Measurements from ENCODE around the gene USF1.

Gene USF1

DNA sequence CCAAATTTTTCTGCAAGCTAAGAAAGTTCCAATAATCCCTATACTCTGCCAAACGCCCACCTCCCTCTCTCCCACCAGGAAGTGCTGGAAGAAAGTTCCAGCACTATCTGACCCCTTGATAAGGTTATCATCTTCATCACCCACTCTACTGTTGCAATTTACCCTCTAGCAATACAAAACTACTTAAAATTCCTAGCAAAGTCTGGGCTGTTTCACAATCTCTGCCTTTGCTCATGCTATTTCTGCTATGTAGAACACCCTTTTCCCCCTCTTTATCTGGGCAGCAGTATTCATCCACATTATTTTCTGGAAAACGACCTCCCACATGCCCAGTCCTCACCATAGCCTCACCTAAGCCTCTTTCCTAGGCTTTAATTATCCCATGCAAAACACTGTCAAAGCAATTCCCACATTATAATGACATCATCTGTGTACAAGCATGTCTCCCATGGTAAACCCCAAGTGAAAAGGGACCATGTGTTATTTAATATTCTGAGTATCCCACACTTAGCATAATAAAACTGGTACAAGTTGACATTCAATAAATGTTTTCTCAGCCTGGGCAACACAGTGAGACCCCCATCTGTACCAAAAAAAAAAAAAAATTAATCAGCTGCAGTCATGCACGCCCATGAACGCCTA lies 36.8 kb downstream of the USF1 start:
- DNase-seq (ENCODE audit: low read depth in 2 of 2): peak; percentile 22 to 79
- TF ChIP-seq, protein P1, sequence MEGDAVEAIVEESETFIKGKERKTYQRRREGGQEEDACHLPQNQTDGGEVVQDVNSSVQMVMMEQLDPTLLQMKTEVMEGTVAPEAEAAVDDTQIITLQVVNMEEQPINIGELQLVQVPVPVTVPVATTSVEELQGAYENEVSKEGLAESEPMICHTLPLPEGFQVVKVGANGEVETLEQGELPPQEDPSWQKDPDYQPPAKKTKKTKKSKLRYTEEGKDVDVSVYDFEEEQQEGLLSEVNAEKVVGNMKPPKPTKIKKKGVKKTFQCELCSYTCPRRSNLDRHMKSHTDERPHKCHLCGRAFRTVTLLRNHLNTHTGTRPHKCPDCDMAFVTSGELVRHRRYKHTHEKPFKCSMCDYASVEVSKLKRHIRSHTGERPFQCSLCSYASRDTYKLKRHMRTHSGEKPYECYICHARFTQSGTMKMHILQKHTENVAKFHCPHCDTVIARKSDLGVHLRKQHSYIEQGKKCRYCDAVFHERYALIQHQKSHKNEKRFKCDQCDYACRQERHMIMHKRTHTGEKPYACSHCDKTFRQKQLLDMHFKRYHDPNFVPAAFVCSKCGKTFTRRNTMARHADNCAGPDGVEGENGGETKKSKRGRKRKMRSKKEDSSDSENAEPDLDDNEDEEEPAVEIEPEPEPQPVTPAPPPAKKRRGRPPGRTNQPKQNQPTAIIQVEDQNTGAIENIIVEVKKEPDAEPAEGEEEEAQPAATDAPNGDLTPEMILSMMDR (IDR thresholded peaks at IDR 0.05; ENCODE audit: low read depth, low read length): no peak
- no peak overlapping the region for H3K4me3 ChIP-seq (replicated peaks in 1 of 2; ENCODE audit: low read depth in 2 of 2, low read length in 2 of 2)

DNA sequence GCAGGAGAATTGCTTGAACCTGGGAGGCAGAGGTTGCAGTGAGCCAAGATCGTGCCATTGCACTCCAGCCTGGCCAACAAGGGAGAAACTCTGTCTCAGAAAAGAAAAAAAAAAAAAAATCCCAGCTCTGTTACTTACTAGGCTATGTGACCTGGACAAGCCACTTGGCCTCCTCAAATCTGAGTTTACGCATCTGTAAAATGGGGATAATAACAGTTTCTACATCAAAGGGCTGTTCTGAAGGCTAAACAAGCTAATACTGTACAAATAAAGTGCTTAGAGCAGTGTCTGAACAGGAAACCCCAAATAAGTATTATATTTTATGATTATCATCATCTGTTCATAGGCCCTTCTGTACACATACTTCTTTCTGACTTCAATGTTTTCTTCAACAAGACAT lies 38.4 kb downstream of the USF1 start:
- no peak overlapping the region for H3K4me3 ChIP-seq (replicated peaks in 1 of 2; ENCODE audit: low read depth in 2 of 2, low read length in 2 of 2)
- TF ChIP-seq, protein P1 (IDR thresholded peaks at IDR 0.05; ENCODE audit: low read depth, low read length): no peak
- no peak for DNase-seq (ENCODE audit: low read depth in 2 of 2)

DNA sequence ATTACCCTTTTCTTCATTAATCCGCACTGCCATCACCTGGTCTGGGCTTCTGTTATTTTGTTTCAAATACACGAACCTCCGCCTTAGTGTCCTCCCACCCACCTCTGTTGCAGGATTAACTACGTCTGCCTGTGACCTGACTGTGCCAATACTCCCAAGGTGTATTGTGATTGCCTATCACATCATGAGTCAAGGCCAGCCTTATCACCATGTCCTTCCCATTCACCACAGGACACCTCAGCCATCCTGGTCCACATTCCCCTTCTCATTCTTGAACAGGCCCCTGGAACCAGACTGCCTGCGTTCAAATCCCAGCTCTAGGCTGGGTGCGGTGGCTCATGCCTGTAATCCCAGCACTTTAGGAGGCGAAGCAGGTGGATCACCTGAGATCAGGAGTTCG lies 39.2 kb downstream of the USF1 start:
- DNase-seq (ENCODE audit: low read depth in 2 of 2): no peak
- TF ChIP-seq, protein P1 (IDR thresholded peaks at IDR 0.05; ENCODE audit: low read depth, low read length): no peak
- H3K4me3 ChIP-seq (replicated peaks in 1 of 2; ENCODE audit: low read depth in 2 of 2, low read length in 2 of 2): no peak overlapping the region

DNA sequence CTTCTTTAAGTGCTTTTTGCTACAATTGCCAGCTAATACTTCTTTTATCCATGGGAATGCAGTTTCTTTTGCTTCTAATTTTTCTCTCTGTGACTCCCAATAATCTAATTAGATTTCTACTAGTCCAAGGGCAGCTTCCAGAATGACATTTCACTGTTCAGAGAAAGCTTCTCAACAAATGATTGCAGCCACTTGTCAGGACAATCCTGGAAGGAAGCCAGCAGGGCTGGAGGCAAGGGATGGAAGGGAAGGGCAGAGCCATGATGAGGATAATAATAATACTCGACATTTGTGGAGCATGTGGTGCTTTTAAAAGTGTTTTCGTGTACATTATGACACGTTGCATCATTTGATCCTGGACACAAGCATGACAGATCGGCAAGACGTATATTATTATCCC lies 44.3 kb downstream of the USF1 start:
- DNase-seq (ENCODE audit: low read depth in 2 of 2): peak in 1 of 2 donors; percentile 26
- TF ChIP-seq, protein P1 (IDR thresholded peaks at IDR 0.05; ENCODE audit: low read depth, low read length): no peak
- H3K4me3 ChIP-seq (replicated peaks in 1 of 2; ENCODE audit: low read depth in 2 of 2, low read length in 2 of 2): no peak overlapping the region

DNA sequence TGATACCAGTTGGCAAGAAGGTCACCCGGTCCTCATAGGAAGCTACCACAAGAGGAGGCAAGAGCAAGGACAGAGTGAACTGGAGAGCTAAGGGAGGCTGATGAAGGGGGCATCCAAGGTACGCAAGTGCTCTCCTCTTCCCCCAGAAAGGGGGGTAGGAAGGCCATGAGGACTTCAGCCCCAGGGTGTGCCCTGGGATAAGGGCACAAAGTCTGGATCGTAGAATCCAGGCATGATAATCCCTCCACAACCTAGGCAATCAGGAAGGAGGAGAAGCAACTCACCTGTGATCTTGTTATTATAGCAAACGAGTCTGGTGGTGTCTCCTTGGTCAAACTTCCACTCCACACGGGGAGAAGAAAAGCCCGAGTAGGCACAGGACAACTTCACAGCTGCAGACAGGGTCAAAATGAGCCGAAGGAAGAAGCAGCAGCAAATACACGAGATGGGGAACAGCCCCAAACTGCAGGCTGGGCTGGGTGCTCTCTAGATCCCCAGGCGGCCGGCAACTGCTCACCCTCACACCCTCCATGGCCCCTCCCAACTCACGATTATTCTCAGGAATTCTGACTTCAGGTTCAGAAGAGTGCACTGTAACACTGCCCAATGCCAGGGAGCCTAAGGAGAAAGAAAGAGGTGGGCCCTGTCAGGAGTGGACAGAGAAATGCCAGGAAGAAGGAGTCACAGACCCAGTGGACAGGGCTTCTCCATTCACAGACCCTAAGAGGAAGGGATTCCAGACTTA lies 44.9 kb downstream of the USF1 start:
- H3K4me3 ChIP-seq (replicated peaks in 1 of 2; ENCODE audit: low read depth in 2 of 2, low read length in 2 of 2): no peak overlapping the region
- no peak for DNase-seq (ENCODE audit: low read depth in 2 of 2)
- TF ChIP-seq, protein P1 (IDR thresholded peaks at IDR 0.05; ENCODE audit: low read depth, low read length): no peak

DNA sequence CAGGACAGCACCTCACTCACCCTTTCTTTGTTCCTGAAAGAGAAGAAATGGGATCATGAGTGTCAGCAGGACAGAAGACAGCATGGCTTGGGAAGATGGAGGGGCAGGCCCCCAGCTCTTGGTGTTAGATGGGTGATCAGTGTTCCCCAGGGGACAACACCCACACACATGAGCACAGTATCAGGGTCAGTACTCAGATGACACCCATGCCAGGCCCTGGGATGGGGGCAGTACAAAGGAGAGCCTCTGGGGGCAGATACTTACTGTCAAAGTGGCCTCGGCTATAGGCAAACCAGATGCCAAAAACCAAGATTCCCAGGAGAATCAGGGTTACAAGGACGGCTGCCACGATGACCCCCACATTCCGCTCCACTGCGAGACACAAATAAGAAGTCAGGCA lies 46.4 kb downstream of the USF1 start:
- TF ChIP-seq, protein P1 (IDR thresholded peaks at IDR 0.05; ENCODE audit: low read depth, low read length): no peak
- no peak overlapping the region for H3K4me3 ChIP-seq (replicated peaks in 1 of 2; ENCODE audit: low read depth in 2 of 2, low read length in 2 of 2)
- no peak for DNase-seq (ENCODE audit: low read depth in 2 of 2)

Data from cardiac fibroblast (primary cell).